Activated CD4-positive, alpha-beta T cell treated with anti-CD3 and anti-CD28 coated beads, Interleukin-2, amount 50 U/mL, for 1 hour (primary cell): ENCODE measurements around the gene ALDOB.
"Not testable (repeated sequence)": the region's sequence is repeated elsewhere in the genome, so short reads cannot be mapped to it uniquely, and the experiment has no call there.

Experiments
- DNase-seq: peaks from one replicate; pipeline ENCODE4 v3.0.0-alpha.2; 2020

Gene ALDOB

DNA sequence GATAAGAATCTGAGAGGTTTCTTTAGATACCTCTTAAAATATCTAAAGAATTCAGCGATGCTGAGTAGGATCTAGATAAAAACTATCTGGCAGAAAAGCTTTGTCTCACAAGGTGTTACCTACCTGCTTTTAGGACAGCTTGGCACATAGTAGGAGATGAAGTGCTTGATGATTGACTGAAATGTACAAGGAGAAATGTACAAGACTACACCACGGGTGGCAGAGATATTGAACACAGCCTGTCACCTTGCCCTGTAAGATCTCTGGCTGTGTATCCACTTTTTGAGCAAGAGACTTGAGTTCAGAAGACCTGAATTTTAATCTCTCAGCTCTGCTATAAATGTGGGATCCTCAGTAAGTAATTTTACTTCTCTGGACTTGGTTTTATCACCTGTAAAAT lies 15.7 kb downstream of the ALDOB start:
- DNase-seq, result no peak

- DNase-seq, result no peak
These were observed 16.8 kb downstream of the ALDOB start for GRCh38 chr9:101418518-101419430.

GRCh38 chr9:101417977-101418376 lies 17.6 kb downstream of the ALDOB start:
- DNase-seq, result no peak

- DNase-seq, result no peak
These were observed 18.2 kb downstream of the ALDOB start for GRCh38 chr9:101417389-101417788.

- DNase-seq, result no peak
These were observed 20.0 kb downstream of the ALDOB start for GRCh38 chr9:101415578-101415977.

DNA sequence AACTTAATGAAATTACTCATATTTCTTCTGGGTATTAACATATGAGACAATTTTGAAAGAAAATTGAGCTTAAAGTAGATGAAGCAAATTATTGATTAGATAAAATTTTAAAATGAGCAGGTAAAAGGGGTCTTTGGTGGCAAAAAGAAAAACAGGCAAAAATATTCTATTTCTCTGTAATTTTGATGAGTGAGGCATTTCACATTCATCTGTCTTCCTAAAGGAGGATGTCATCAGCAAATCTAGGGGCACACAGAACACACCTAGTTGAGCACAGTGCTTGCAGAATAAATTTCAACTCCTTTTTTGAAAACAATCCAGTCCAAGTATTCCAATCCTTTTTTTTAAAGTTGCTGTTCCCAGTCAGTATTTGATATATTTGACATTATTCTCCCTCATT lies 20.7 kb downstream of the ALDOB start:
- DNase-seq, result no peak

GRCh38 chr9:101409079-101409477 lies 26.5 kb downstream of the ALDOB start:
- DNase-seq, result no peak

DNA sequence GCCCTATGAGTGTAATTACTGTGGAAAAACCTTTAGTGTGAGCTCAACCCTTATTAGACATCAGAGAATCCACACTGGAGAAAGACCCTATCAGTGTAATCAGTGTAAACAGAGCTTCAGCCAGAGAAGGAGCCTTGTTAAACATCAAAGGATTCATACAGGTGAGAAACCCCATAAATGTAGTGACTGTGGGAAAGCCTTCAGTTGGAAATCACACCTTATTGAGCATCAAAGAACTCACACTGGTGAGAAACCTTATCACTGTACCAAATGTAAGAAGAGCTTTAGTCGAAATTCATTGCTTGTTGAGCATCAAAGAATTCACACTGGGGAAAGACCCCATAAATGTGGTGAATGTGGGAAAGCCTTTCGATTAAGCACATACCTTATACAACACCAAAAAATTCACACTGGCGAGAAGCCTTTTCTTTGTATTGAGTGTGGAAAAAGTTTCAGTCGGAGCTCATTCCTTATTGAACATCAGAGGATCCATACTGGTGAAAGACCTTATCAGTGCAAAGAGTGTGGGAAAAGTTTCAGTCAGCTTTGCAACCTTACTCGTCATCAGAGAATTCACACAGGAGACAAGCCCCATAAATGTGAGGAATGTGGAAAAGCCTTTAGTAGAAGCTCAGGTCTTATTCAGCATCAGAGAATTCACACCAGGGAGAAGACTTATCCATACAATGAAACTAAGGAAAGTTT lies 27.0 kb downstream of the ALDOB start:
- DNase-seq, result no peak

DNA sequence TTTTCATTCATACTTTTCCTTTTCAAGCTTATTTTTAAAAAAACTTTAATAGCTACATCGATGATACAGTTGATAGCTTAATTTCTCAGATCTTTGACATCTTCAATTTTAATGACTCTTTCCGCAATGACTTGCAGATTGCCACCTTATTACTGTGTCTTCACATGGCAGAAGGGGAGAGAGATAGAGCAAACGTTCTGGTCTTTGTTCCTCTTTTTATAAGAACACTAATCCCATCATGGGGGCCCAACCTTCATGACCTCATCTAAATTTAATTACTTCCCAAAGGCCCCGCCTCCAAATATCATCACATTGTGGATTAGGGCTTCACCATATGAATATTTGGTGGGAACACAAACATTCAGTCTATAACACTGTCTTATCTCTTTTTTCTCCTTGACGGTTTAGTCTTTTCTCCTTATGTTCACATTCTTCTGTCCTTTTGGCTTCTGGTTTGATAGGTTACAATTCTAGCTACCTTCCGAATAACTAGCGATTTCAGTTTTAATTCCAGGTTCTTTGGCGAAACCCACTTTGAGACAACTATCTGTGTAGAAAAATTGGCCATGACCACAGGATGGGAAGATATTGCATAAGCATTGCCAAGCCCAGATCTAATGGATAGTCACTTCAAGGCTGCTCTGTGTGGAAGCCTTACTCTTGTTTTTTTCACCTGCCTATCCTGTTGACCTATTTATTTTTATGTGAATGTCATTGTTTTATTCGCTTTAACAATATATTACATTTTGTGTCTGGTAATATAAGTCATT lies 31.9 kb downstream of the ALDOB start:
- no peak for DNase-seq

GRCh38 chr9:101400120-101400519 lies 35.5 kb downstream of the ALDOB start:
- no peak for DNase-seq

DNA sequence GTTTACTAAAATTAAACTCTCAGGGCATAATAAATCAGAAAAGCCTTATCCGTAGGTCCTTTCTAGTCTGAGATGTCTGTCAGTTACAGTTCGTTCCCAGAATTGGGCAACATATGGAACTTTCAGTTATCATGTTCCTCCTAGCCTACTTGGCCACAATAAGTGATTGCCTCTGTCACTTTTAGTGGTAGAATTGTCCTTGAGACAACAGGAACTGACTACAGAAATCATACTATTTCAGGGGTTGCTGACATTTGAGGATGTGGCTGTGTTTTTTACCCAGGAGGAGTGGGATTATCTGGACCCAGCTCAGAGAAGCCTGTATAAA lies 36.0 kb downstream of the ALDOB start:
- DNase-seq, result no peak

DNA sequence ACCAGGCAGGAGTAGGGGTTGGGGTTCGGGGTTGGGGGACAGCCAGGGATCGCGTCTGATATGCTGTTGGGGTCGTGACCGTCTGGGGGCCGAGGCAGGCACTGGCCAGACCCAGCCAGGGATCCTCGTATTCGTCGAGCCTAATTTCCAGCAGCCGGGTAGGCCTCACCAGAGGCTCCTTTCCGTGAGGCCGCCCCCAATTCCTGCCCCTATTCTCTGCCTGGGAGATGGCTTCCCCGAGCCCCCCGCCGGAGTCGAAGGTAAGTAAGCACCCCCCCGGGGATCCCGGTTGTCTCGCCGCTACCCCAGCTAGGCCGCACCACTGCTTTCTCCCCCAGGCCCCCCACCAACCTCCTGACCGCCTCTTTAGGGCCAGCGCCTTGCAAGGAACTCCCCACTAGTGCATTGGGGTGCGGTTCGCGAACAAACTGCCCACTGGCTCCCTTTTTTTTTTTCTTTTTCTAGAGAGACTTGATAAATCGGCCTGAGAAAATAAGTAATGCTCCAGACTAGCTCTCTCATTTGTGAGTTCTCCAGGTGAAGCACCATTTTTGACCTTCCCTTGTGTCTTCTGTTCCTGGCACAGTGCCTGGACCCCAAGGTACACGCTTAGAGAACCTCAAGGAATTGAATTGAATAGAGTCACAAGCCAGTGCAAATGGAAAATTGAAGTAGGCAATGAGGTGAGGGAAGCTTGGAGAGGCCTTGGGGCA lies 36.5 kb downstream of the ALDOB start:
- no peak for DNase-seq

GRCh38 chr9:101398068-101398929 lies 37.3 kb downstream of the ALDOB start, which contains the start of the genes MRPL50 and ZNF189:
MRPL50 (minus strand) TSS chr9:101398618; CDS start chr9:101398592, 26 bp downstream.
ZNF189 (plus strand) TSS chr9:101398851; CDS start chr9:101399157, 306 bp downstream.
- DNase-seq, result peak; percentile 94

DNA sequence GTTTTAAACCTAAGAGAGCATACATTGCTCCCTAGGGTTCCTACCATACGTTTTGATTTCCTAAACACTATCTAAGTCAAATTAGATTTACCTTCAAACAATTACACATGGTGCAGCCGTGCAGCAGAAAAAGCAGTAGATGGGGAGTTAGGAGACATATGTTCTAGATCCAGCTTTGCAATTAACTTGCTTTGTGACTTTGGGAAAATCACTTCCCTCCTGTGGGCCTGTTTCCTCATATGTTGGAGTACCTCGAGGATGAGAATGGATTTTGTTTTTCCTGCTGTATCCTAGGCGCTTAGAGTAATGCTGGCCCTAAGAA lies 37.9 kb downstream of the ALDOB start:
- DNase-seq, result no peak

DNA sequence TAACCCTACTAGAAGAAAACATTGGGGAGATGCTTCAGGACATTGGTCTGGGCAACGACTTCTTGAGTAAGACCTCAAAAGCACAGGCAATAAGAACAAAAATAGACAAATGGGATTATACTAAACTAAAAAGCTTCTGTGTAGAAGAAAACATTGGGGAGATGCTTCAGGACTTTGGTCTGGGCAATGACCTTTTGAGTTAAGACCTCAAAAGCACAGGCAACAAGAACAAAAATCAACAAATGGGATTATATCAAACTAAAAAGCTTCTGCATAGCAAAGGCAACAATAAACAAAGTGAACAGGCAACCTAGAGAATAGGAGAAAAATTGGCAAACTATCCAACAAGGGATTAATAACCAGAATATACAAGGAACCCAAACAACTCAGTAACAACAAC lies 40.9 kb downstream of the ALDOB start:
- no peak for DNase-seq

GRCh38 chr9:101393135-101393534 lies 42.4 kb downstream of the ALDOB start:
- no peak for DNase-seq

- no peak for DNase-seq
These were observed 47.0 kb downstream of the ALDOB start for GRCh38 chr9:101388507-101388993.

GRCh38 chr9:101387871-101388506 lies 47.6 kb downstream of the ALDOB start:
- no peak for DNase-seq

DNA sequence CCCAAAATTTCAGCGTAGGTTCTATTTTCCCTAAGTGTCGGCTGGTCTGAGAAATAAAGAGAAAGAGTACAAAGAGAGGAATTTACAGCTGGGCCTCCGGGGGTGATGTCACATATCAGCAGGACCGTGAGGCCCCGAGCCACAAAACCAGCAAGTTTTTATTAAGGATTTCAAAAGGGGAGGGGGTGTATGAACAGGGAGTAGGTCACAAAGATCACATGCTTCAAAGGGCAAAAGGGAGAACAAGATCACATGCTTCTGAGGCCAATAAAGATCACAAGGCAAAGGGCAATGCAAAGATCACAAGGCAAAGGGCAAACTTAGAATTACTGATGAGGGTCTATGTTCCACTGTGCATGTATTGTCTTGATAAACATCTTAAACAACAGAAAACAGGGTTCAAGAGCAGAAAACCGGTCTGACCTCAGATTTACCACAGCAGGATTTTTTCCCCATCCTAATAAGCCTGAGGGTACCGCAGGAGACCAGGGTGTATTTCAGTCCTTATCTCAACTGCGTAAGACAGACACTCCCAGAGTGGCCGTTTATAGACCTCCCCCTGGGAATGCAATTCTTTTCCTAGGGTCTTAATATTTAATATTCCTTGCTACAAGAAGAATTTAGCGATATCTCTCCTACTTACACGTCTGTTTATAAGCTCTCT lies 50.6 kb downstream of the ALDOB start, which contains the start of gene BAAT:
TSS of gene BAAT (minus strand) at position 134 of the 664 bp plus-strand sequence. CDS start 13,602 bp downstream, outside the sequence.
- DNase-seq, result not testable (repeated sequence)

DNA sequence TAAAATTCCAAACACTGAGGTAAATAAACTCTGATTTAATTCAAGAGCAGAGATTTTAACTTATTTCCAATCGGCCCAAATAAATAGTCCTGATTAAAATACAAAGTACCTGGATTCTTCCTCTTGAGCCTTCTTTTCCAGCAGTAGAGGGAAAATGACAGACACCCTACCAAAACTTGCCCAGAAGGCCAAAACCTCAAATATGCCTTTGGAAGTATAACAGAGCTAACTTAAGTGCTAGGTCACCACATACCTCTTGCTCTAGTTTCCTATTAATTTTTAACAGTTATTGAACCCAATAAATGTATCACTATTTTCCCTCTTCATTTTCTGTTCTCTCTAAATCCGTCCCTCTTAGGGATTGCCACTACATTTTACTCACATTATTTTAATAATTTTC lies 52.2 kb downstream of the ALDOB start:
- DNase-seq, result no peak
